Subcutaneous abdominal adipose tissue (tissue), 5 donors: ENCODE measurements around the gene PTPRG.
A peak's percentile ranks its signal among the peaks of the same experiment; 100 is the strongest.

Source experiments
- H3K27ac ChIP-seq: one replicate; pipeline ENCODE4 v1.7.0; 2013; ENCODE audit warnings: low read depth, mild to moderate bottlenecking, inconsistent platforms, low read length, moderate library complexity
- H3K27me3 ChIP-seq, 5 donors: one replicate each; pipeline ENCODE4 v1.7.0; 2013; ENCODE audit warnings: low read length in 5 of 5, inconsistent platforms in 1 of 5; ENCODE audit not compliant: control insufficient read depth in 5 of 5, insufficient read depth in 4 of 5
- H3K36me3 ChIP-seq, 5 donors: one replicate each; pipeline ENCODE4 v1.7.0; 2013; ENCODE audit warnings: low read length in 5 of 5; ENCODE audit not compliant: control insufficient read depth in 5 of 5, insufficient read depth in 5 of 5
- H3K4me1 ChIP-seq, 5 donors: one replicate each; pipeline ENCODE4 v1.7.0; 2013; ENCODE audit warnings: low read length in 5 of 5, mild to moderate bottlenecking in 3 of 5, moderate library complexity in 1 of 5; ENCODE audit not compliant: control insufficient read depth in 5 of 5, insufficient read depth in 5 of 5
- H3K4me3 ChIP-seq, 5 donors: one replicate each; pipeline ENCODE4 v1.7.0; 2013; ENCODE audit warnings: low read length in 5 of 5, low read depth in 1 of 5
- H3K9ac ChIP-seq, 5 donors: one replicate each; pipeline ENCODE4 v1.7.0; 2013; ENCODE audit warnings: low read length in 5 of 5, mild to moderate bottlenecking in 4 of 5, moderate library complexity in 3 of 5
- H3K9me3 ChIP-seq, 5 donors: one replicate each; pipeline ENCODE4 v1.7.0; 2013; ENCODE audit warnings: low read length in 5 of 5; ENCODE audit not compliant: control insufficient read depth in 5 of 5
- donor health status: healthy.
- donor health status: healthy.
- donor health status: healthy.
- donor health status: healthy.
- donor health status: healthy.

Gene PTPRG

DNA sequence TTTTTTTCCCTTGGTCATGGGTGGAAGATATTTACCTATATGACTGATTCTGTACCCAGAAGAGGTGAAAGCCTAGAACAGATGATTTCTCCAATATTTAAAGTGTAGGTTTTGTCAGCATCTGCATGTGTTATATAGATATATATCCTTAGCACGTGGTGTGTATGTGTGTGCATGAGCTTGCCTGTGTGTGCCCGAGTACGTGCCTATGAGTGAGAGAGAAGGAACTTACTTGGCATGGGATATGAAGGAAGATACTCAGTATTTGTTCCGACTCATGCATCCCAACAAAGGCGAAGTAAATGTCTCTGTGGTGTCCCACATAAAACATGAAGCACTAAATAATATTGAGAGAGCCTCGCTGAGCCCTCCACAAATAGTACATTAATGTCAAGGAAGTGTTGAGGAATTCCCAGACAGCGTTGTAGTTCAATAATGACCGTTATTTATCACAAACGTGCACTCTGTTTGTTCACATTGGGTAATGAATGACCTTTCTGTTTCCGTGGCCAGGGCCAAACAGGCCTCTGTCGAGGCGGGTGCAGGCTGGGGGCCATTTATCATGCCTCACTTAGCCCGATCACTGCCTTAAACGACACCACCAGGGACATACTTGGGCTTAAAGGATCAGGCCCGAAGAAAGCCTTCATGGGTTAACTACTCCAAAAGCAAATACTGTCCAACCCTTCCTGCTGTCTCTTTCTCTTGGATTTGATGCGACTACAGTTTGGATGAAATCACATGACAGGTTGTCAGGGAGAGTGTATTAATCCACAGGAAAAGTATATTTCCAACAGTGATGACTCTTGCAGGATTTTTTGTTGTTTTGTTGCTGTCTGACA, 267.7 kb downstream of the PTPRG start:
- Histone ChIP-seq H3K9ac (peak overlapping the region in 1 of 5 donors; percentile 11), H3K27me3 (no peaks in the 10 kb centered on the region), H3K27ac (peak overlapping the region; percentile 55), H3K4me3 (no peak overlapping the region), H3K36me3 (no peaks in the 10 kb centered on the region), H3K4me1 (peaks cover 6 to 35% (median 28%) of the 10 kb centered on the region in 5 donors), H3K9me3 (no peaks in the 10 kb centered on the region)

DNA sequence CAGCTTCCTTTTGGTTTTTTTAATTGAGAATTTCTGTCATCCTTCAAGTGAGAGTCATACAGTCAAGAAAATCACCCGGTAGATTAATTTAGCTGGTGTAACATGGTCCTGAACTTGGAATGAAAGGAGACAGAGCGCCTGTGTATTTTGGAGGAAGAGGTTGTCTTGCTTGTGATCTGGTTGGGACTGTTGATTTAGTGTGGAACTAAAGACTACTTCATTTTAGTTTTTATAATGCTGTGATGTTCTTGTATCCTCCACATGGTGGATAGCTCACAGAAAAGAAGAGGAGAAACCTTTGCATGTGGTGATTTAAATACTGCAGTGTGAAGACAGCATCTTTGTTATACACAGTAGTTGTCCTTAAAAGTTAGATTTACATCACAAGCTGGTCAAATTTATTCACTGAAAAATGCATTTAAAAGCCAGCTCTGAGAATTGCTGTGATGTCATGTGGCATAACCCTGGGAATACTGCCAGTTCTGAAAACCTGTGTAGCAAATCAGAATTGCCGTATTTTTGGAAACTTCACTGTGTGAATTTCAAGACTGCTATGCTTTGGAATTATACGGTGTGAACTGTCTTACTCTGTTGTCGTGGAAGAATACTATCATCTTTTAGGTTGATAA, 268.5 kb downstream of the PTPRG start:
- Histone ChIP-seq H3K27ac (peak overlapping the region; percentile 55), H3K4me3 (no peak overlapping the region), H3K36me3 (no peaks in the 10 kb centered on the region), H3K4me1 (peaks cover 6 to 35% (median 28%) of the 10 kb centered on the region in 5 donors), H3K9me3 (no peaks in the 10 kb centered on the region), H3K9ac (peak overlapping the region in 1 of 5 donors; percentile 11), H3K27me3 (no peaks in the 10 kb centered on the region)

DNA sequence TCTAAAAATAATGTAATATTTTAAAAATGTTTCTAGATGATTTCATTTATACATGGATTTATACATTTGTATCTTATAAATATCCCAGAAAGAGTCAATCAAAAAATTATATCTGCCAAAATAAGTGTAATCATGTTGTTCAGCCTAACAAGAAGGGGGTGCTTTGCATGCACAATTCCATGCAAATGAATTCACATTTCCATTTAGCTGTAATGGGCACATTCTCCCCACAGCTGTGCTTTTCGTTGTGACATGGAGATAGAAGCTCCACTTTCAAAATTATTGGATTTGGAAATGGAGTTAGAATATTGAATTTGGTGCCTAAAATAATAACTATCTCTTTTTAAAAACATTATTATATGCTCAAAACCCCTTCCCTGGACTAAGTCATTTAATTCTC, 270.6 kb downstream of the PTPRG start:
- H3K27me3 ChIP-seq: no peaks in the 10 kb centered on the region
- H3K4me1 ChIP-seq: peaks cover 6 to 26% (median 19%) of the 10 kb centered on the region in 5 donors
- H3K36me3 ChIP-seq: no peaks in the 10 kb centered on the region
- H3K4me3 ChIP-seq: no peak overlapping the region
- H3K27ac ChIP-seq: no peak overlapping the region
- H3K9ac ChIP-seq: no peak overlapping the region
- H3K9me3 ChIP-seq: no peaks in the 10 kb centered on the region

DNA sequence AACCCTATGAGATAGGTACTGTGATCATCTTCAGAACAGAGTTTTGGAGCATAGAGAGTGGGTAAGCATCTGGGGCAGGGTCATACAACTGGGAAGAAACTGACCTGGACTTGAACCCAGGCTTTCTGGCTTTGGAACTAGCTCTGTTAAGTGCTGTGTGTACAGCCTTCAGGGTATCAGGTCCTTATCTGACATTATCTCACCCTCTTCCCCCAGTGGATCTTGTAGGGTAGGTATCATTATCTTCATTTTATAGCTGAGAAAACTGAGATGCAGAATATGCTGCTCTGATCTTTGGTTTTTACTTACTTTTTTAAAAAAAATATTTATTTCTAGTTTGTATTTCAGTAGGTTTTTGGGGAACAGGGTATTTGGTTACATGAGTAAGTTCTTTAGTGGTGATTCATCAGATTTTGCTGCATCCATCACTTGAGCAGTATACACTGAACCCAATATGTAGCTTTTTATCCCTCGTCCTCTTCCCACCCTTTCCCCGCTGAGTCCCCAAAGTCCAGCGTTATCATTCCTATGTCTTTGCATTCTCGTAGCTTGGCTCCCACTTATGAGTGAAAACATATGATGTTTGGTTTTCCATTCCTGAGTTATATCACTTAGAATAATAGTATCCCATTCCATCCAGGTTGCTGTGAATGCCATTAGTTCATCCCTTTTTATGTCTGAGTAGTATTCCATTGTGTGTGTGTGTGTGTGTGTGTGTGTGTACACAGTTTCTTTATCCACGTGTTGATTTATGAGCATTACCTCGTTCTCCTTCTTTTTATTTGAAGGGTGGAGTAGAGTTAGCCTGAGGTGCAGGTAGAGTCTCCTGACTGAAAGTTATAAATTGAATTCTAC, 271.2 kb downstream of the PTPRG start:
- no peak overlapping the region for H3K27ac ChIP-seq
- H3K4me3 ChIP-seq: no peak overlapping the region
- no peaks in the 10 kb centered on the region for H3K9me3 ChIP-seq
- peaks cover 6 to 23% (median 19%) of the 10 kb centered on the region in 5 donors for H3K4me1 ChIP-seq
- H3K27me3 ChIP-seq: no peaks in the 10 kb centered on the region
- H3K9ac ChIP-seq: no peak overlapping the region
- no peaks in the 10 kb centered on the region for H3K36me3 ChIP-seq

DNA sequence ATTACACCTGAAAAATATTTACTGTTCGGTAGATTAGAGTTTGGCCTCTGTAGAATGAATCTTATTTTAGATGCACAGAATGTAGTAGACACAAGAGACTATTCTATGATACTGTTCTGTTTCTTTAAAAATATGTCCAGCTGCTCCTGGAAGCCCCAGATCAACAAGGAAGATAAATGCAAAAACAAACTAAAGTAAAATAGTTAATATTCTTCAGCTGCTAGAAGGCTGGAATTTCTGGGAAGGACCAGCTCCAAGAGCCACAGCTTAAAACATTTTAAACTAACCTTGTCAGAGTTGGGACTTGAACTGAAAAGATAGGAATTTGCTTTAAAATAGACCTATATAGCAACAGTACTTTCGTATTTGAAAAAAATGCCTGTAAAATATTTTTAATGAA, 277.9 kb downstream of the PTPRG start:
- Histone ChIP-seq H3K9me3 (no peaks in the 10 kb centered on the region), H3K9ac (no peak overlapping the region), H3K4me3 (no peak overlapping the region), H3K27ac (no peak overlapping the region), H3K4me1 (peaks cover 0 to 31% (median 11%) of the 10 kb centered on the region in 5 donors), H3K36me3 (no peaks in the 10 kb centered on the region), H3K27me3 (no peaks in the 10 kb centered on the region)

DNA sequence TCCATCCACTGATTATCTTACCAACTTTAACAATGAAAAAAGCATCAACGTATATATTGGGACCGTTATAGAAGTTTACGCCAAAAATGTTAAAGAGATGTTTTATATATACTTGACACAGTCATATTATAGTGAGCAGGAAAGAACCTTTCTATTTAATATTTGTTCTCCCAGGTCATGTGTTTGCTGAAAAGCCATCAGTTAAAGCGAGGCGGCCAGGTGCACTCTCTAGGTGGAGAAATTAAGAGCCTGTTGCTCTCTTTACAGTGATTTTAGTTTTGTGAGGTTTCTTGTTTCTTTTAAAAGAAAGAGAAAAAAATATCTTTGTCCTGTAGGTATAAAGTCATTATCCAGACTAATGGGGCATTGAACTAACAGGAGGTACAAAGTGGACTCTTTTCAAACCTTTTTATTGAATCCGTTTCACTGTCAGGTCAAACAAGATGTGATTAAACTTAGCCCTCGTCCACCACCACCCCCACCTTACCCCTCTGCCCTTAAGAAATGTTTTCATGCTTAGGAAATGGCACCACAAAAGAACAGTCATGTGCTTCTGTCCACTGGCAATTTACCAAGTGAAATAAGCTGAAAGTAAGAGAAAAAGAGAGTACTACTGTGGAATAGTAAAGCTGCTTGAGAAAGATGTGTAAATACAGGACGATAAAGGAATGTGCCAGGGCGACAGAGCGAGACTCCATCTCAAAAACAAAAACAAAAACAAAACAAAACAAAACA, 279.9 kb downstream of the PTPRG start:
- Histone ChIP-seq H3K9me3 (no peaks in the 10 kb centered on the region), H3K27ac (no peak overlapping the region), H3K4me1 (peaks cover 0 to 31% (median 11%) of the 10 kb centered on the region in 5 donors), H3K27me3 (no peaks in the 10 kb centered on the region), H3K4me3 (peak overlapping the region in 1 of 5 donors; percentile 28), H3K9ac (no peak overlapping the region), H3K36me3 (no peaks in the 10 kb centered on the region)

DNA sequence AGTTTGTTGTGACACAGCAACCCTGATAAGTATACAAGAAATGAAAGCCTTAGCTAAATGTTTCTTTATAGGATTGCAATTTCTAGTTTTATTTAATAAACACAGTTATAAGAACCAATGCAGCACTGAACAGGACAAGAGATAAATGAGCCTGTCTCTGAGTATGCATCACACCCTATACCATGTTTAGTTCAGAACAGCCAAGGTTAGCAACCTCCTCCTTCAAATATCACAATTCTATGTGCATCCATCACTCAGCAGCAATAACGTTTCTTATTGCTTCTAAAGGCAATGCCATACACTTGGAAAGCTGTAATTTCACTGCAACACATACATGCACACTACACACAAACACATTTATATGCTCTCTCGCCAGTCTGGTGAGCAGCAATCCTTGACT, 280.6 kb downstream of the PTPRG start:
- H3K9ac ChIP-seq: no peak overlapping the region
- peaks cover 0 to 34% (median 15%) of the 10 kb centered on the region in 5 donors for H3K4me1 ChIP-seq
- no peak overlapping the region for H3K4me3 ChIP-seq
- H3K9me3 ChIP-seq: no peaks in the 10 kb centered on the region
- no peaks in the 10 kb centered on the region for H3K27me3 ChIP-seq
- H3K27ac ChIP-seq: no peak overlapping the region
- no peaks in the 10 kb centered on the region for H3K36me3 ChIP-seq

DNA sequence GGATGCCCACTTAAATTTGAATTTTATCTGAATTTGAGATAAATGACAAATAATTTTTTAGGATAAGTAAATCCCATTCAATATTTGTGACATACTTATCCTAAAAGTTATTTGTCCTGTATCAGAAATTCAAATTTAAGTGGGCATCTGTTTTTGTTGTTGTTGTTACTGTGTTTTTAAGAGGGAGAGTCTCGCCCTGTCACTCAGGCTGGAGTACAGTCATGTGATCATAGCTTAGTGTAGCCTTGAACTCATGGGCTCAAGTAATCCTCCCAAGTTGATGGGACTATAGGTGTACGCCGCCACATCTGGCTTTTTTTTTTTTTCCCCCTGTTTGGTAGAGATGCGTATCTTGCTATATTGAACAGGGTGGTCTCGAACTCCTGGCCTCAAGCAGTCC, 283.0 kb downstream of the PTPRG start:
- Histone ChIP-seq H3K27ac (no peak overlapping the region), H3K4me3 (no peak overlapping the region), H3K27me3 (no peaks in the 10 kb centered on the region), H3K9ac (no peak overlapping the region), H3K4me1 (peaks cover 7 to 48% (median 38%) of the 10 kb centered on the region in 5 donors), H3K36me3 (no peaks in the 10 kb centered on the region), H3K9me3 (no peaks in the 10 kb centered on the region)

DNA sequence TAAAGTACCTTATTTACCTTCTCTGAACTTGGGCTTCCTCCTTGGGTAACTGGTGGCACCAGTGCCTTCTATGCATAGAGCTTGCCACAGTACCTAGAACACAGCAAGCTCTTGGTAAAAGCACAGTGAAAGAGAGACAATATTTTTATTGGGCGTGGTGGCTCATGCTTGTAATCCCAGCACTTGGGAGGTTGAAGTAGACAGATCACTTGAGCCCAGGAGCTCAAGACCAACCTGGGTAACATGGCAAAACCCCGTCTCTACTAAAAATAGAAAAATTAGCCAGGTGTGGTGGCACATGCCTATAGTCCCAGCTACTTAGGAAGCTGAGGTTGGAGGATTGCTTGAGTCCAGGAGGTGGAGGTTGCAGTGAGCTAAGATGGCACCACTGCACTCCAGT, 285.1 kb downstream of the PTPRG start:
- no peaks in the 10 kb centered on the region for H3K27me3 ChIP-seq
- no peak overlapping the region for H3K9ac ChIP-seq
- H3K4me1 ChIP-seq: peaks cover 9 to 44% (median 41%) of the 10 kb centered on the region in 5 donors
- H3K9me3 ChIP-seq: no peaks in the 10 kb centered on the region
- H3K27ac ChIP-seq: no peak overlapping the region
- H3K36me3 ChIP-seq: no peaks in the 10 kb centered on the region
- no peak overlapping the region for H3K4me3 ChIP-seq
